Stimulated activated naive B cell treated with anti-CD40 and anti-IgM and Interleukin-4, amounts not matched to agents 10 μg/mL and 1 μg/mL and 100 μg/mL, for 72 hours (primary cell): ENCODE data around the gene NUP54.

Experiments
- ATAC-seq, 2 donors: fragments of 150-1000 bp; cut with Tn5 transposase; replicated peaks; 2 replicates each; pipeline ENCODE4 v1.10.0; 2021; ENCODE audit warnings: moderate library complexity in 1 of 2
- DNase-seq: peaks from one replicate; pipeline ENCODE4 v3.0.0; 2021
- H3K27ac Mint-ChIP-seq: one replicate; pipeline ENCODE4 v1.8.0; 2022; ENCODE audit warnings: mild to moderate bottlenecking, mixed read lengths
- H3K27me3 Mint-ChIP-seq, 2 donors: one replicate each; pipeline ENCODE4 v1.8.0; 2022; ENCODE audit warnings: mixed read lengths in 2 of 2
- H3K36me3 Mint-ChIP-seq, 2 donors: one replicate each; pipeline ENCODE4 v1.8.0; 2022; ENCODE audit warnings: mixed read lengths in 2 of 2, mild to moderate bottlenecking in 1 of 2
- H3K4me1 Mint-ChIP-seq, 2 donors: one replicate each; pipeline ENCODE4 v1.8.0; 2022; ENCODE audit warnings: mixed read lengths in 2 of 2, mild to moderate bottlenecking in 1 of 2
- H3K4me3 Mint-ChIP-seq, 2 donors: one replicate each; pipeline ENCODE4 v1.8.0; 2022; ENCODE audit warnings: mild to moderate bottlenecking in 2 of 2, mixed read lengths in 2 of 2, moderate library complexity in 1 of 2
- H3K9me3 Mint-ChIP-seq, 2 donors: one replicate each; pipeline ENCODE4 v1.8.0; 2022; ENCODE audit warnings: mixed read lengths in 2 of 2, mild to moderate bottlenecking in 1 of 2

The NUP54 gene

GRCh38 chr4:76108467-76109181 lies 39.6 kb downstream of the NUP54 start:
- no peak overlapping the region for H3K27ac Mint-ChIP-seq
- ATAC-seq: peak; percentile 46 to 61
- H3K27me3 Mint-ChIP-seq: no peaks in the 10 kb centered on the region
- H3K9me3 Mint-ChIP-seq: no peaks in the 10 kb centered on the region
- DNase-seq: no peak
- H3K4me3 Mint-ChIP-seq: no peak overlapping the region
- H3K36me3 Mint-ChIP-seq: peaks cover 3 to 9% of the 10 kb centered on the region in 2 donors
- no peaks in the 10 kb centered on the region for H3K4me1 Mint-ChIP-seq

- no peak for DNase-seq
- Mint-ChIP-seq H3K4me3 (no peak overlapping the region), H3K36me3 (peaks cover 0 to 2% of the 10 kb centered on the region in 2 donors), H3K9me3 (no peaks in the 10 kb centered on the region), H3K27me3 (no peaks in the 10 kb centered on the region), H3K4me1 (no peaks in the 10 kb centered on the region), H3K27ac (no peak overlapping the region)
- ATAC-seq: no peak
Measured at GRCh38 chr4:76106442-76106841, 41.8 kb downstream of the NUP54 start.

- no peaks in the 10 kb centered on the region for H3K27me3 Mint-ChIP-seq
- no peaks in the 10 kb centered on the region for H3K9me3 Mint-ChIP-seq
- DNase-seq (no peak), ATAC-seq (no peak)
- H3K27ac Mint-ChIP-seq: no peak overlapping the region
- H3K4me1 Mint-ChIP-seq: no peaks in the 10 kb centered on the region
- no peaks in the 10 kb centered on the region for H3K36me3 Mint-ChIP-seq
- no peak overlapping the region for H3K4me3 Mint-ChIP-seq
Measured at GRCh38 chr4:76105652-76106051, 42.5 kb downstream of the NUP54 start.

DNA sequence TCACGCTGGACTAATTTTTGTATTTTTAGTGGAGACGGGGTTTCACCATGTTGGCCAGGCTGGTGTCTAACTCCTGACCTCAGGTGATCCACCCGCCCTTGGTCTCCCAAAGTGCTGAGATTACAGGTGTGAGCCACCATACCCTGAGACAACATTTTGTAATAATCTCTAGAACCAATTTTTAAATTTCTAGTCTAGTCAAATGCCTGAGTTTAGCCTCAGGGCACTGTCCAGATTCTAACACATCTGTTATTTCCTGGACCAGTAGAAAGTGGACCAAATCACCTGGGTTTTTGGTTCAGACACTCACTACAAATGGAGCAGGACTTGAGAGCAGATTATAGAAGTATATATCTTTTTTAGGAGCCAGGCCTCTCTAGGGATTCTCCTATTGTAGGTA lies 52.1 kb downstream of the NUP54 start:
- H3K36me3 Mint-ChIP-seq: no peaks in the 10 kb centered on the region
- H3K4me3 Mint-ChIP-seq: no peak overlapping the region

DNA sequence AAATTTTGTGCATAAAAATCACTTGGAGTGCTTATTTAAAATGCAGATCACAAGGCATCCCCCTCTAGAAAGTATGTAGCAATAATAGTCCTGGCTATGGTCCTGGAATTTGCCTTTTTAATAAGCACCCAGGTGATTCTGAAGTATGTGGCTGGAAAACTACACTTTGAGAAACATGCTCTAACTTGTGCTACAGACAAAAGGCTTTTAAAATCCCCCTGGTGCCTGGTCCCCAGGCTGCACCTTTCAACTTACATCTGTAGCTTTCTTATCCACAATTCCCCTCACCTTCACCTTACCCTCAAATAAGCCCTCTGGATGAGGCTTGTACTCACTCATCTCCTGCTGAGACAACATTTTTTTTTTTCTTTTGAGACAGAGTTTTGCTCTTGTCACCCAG lies 52.6 kb downstream of the NUP54 start:
- H3K27me3 Mint-ChIP-seq: peaks cover 0 to 6% of the 10 kb centered on the region in 2 donors
- no peaks in the 10 kb centered on the region for H3K36me3 Mint-ChIP-seq
- peaks cover 0 to 3% of the 10 kb centered on the region in 2 donors for H3K4me1 Mint-ChIP-seq
- H3K4me3 Mint-ChIP-seq: no peak overlapping the region
- H3K9me3 Mint-ChIP-seq: no peaks in the 10 kb centered on the region
- ATAC-seq: no peak
- H3K27ac Mint-ChIP-seq: no peak overlapping the region
- DNase-seq: no peak

More for the DNA sequence above, 52.1 kb downstream of the NUP54 start:
- no peak for DNase-seq
- ATAC-seq: no peak
- peaks cover 0 to 6% of the 10 kb centered on the region in 2 donors for H3K27me3 Mint-ChIP-seq
- H3K27ac Mint-ChIP-seq: no peak overlapping the region
- H3K4me1 Mint-ChIP-seq: no peaks in the 10 kb centered on the region
- no peaks in the 10 kb centered on the region for H3K9me3 Mint-ChIP-seq

DNA sequence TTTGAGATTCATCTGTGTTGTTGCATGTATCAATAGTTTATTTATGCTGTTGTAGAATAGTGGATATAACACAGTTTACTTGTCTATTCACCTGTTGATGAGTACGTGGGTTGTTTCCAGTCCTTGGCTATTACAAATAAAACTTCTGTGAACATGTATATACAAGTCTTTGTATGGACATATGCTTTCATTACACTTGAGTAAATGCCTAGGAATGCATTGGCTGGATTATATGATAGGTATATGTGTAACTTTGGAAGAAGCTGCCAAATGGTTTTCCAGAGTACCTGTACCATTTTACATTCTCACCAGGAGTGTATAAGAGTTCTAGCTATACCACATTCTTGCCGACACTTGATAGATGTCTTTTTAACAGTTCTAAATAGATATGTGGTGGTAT lies 57.1 kb downstream of the NUP54 start:
- DNase-seq (no peak), ATAC-seq (no peak)
- no peaks in the 10 kb centered on the region for H3K36me3 Mint-ChIP-seq
- H3K27me3 Mint-ChIP-seq: peaks cover 0 to 5% of the 10 kb centered on the region in 2 donors
- H3K27ac Mint-ChIP-seq: no peak overlapping the region
- peaks cover 6 to 8% of the 10 kb centered on the region in 2 donors for H3K4me1 Mint-ChIP-seq
- no peak overlapping the region for H3K4me3 Mint-ChIP-seq
- H3K9me3 Mint-ChIP-seq: no peaks in the 10 kb centered on the region

- DNase-seq: peak; percentile 29
- H3K4me1 Mint-ChIP-seq: peaks cover 6 to 8% of the 10 kb centered on the region in 2 donors
- no peaks in the 10 kb centered on the region for H3K9me3 Mint-ChIP-seq
- H3K27ac Mint-ChIP-seq: peak overlapping the region; percentile 42
- ATAC-seq: peak; percentile 100
- H3K4me3 Mint-ChIP-seq: peak overlapping the region in 1 of 2 donors; percentile 3
- H3K27me3 Mint-ChIP-seq: peaks cover 0 to 5% of the 10 kb centered on the region in 2 donors
- no peaks in the 10 kb centered on the region for H3K36me3 Mint-ChIP-seq
Measured at GRCh38 chr4:76090241-76090691, 57.9 kb downstream of the NUP54 start.

DNA sequence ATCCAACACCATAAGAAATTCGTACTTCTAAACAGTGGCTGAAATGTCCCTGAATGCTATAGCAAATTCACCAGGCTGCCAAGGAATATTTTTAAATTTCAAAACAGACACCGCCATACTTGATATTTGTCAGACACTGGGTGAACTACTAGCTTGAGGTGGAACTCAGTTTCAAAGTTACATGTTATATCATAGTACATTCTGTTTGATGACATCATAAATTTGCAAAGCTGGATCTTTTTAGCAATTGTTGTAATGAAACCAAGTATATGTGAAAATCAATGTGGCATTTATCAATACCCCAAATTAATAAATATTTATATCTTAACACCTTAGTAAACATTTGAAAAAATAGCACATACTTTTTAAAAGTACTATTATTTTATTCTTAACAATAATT lies 59.5 kb downstream of the NUP54 start:
- no peak overlapping the region for H3K4me3 Mint-ChIP-seq
- ATAC-seq: no peak
- H3K9me3 Mint-ChIP-seq: no peaks in the 10 kb centered on the region
- peaks cover 5 to 6% of the 10 kb centered on the region in 2 donors for H3K27me3 Mint-ChIP-seq
- peaks cover 6 to 8% of the 10 kb centered on the region in 2 donors for H3K4me1 Mint-ChIP-seq
- no peak for DNase-seq
- no peak overlapping the region for H3K27ac Mint-ChIP-seq
- no peaks in the 10 kb centered on the region for H3K36me3 Mint-ChIP-seq

GRCh38 chr4:76087007-76087769 lies 61.0 kb downstream of the NUP54 start:
- no peaks in the 10 kb centered on the region for H3K9me3 Mint-ChIP-seq
- peaks cover 5 to 6% of the 10 kb centered on the region in 2 donors for H3K27me3 Mint-ChIP-seq
- no peak for DNase-seq
- no peak overlapping the region for H3K27ac Mint-ChIP-seq
- H3K36me3 Mint-ChIP-seq: no peaks in the 10 kb centered on the region
- H3K4me3 Mint-ChIP-seq: no peak overlapping the region
- ATAC-seq: no peak
- peaks cover 6 to 8% of the 10 kb centered on the region in 2 donors for H3K4me1 Mint-ChIP-seq

DNA sequence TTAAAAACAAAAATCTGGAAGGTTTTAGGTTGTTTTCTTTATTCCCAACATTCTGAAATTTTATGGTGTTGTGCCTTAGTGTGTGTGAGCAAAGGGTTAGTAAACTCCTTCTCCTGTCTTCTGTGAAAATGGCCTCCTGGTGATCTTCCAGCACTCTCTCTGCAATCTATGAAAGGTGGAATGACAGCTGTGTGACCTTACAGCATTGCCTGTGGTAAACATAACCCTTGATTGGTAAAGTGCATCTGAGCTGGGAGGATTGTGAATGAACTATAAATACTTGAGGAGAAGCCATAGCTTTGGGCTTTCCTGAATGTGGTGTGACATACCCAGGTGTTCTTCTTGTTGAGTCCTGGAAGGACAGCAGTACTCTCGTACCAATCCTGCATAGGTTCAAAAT lies 63.7 kb downstream of the NUP54 start:
- Mint-ChIP-seq H3K4me1 (peaks cover 2 to 3% of the 10 kb centered on the region in 2 donors), H3K36me3 (no peaks in the 10 kb centered on the region), H3K27ac (no peak overlapping the region), H3K9me3 (no peaks in the 10 kb centered on the region), H3K27me3 (peaks cover 5 to 14% of the 10 kb centered on the region in 2 donors), H3K4me3 (no peak overlapping the region)
- DNase-seq: no peak
- peak in 1 of 2 donors; percentile 14 for ATAC-seq

- Mint-ChIP-seq H3K4me1 (no peaks in the 10 kb centered on the region), H3K27ac (no peak overlapping the region), H3K4me3 (no peak overlapping the region), H3K27me3 (peaks cover 5 to 22% of the 10 kb centered on the region in 2 donors), H3K9me3 (no peaks in the 10 kb centered on the region), H3K36me3 (no peaks in the 10 kb centered on the region)
- ATAC-seq (no peak), DNase-seq (no peak)
Measured at GRCh38 chr4:76083386-76083988, 64.7 kb downstream of the NUP54 start.

GRCh38 chr4:76078033-76078613 lies 70.1 kb downstream of the NUP54 start:
- ATAC-seq (no peak), DNase-seq (no peak)
- H3K4me1 Mint-ChIP-seq: no peaks in the 10 kb centered on the region
- H3K9me3 Mint-ChIP-seq: no peaks in the 10 kb centered on the region
- H3K36me3 Mint-ChIP-seq: no peaks in the 10 kb centered on the region
- peaks cover 5 to 18% of the 10 kb centered on the region in 2 donors for H3K27me3 Mint-ChIP-seq
- H3K4me3 Mint-ChIP-seq: no peak overlapping the region
- no peak overlapping the region for H3K27ac Mint-ChIP-seq

DNA sequence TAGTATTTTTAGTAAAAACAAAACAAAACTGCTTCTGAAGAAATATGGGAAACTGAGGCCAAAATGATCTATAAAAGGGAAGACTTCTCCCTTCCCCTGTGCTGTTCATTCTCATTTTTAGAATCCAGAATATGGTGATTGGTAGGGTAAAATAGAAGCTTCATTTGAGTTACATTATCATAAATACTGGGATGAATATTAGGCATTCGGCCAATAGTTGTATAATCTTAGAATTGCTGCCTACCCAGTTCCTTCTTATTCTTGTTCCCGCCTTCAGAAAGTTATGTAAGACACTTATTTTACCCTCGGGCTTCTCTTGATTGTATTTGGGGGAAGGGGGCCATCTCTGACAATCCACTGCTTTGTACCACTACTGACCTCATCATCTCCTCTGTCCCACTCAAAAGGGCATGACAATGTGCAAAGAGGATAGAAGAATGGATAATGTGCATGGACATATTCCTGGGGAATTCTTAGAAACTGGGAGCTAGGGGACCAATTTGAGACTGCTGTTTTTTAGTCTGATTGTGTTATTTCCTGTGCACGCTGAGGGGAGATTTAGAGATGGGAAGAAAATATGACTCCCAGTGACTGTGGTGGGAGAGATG lies 73.1 kb downstream of the NUP54 start:
- ATAC-seq (no peak), DNase-seq (no peak)
- H3K27me3 Mint-ChIP-seq: peaks cover 5 to 14% of the 10 kb centered on the region in 2 donors
- H3K4me3 Mint-ChIP-seq: no peak overlapping the region
- no peak overlapping the region for H3K27ac Mint-ChIP-seq
- H3K9me3 Mint-ChIP-seq: no peaks in the 10 kb centered on the region
- H3K36me3 Mint-ChIP-seq: no peaks in the 10 kb centered on the region
- H3K4me1 Mint-ChIP-seq: no peaks in the 10 kb centered on the region

- DNase-seq: no peak
- H3K27ac Mint-ChIP-seq: no peak within 1 kb of the TSS
- no peak within 1 kb of the TSS for H3K4me3 Mint-ChIP-seq
- no peaks in the 10 kb centered on the region for H3K9me3 Mint-ChIP-seq
- ATAC-seq: no peak
- H3K4me1 Mint-ChIP-seq: no peaks in the 10 kb centered on the region
- H3K36me3 Mint-ChIP-seq: no peaks in the 10 kb centered on the region
- H3K27me3 Mint-ChIP-seq: peaks cover 5 to 10% of the 10 kb centered on the region in 2 donors
Measured at GRCh38 chr4:76074468-76074867, 73.7 kb downstream of the NUP54 start, which contains the start of gene ART3. Gene ART3, plus strand, starts transcription at chr4:76074709. Its CDS starts 1,181 bp downstream, at chr4:76075890.
